Liver (tissue), 3 donors: ENCODE data around the gene C1QL2.

Experiments
- GABPA ChIP-seq, 2 donors: IDR thresholded peaks in 1 of 2; conservative IDR thresholded peaks in 1 of 2; 2 replicates each; pipeline ENCODE4 v1.6.1; 2016; ENCODE audit warnings: antibody characterized with exemption in 2 of 2, mild to moderate bottlenecking in 1 of 2, moderate library complexity in 1 of 2
- JUND ChIP-seq, 2 donors: IDR thresholded peaks; 2 replicates each; pipeline ENCODE4 v1.6.1; 2016; ENCODE audit warnings: antibody characterized with exemption in 2 of 2
- RAD21 ChIP-seq, 2 donors: IDR thresholded peaks; 2 replicates each; pipeline ENCODE4 v1.6.1; 2016; ENCODE audit warnings: antibody characterized with exemption in 2 of 2, mild to moderate bottlenecking in 2 of 2
- REST ChIP-seq: IDR thresholded peaks from 2 replicates; pipeline ENCODE4 v1.6.1; 2016; ENCODE audit warnings: antibody characterized with exemption, mild to moderate bottlenecking
- TF ChIP-seq, protein P1 (sequence below): fragments of 150-350 bp; IDR thresholded peaks from 2 replicates; pipeline ENCODE4 v1.5.1; 2017; ENCODE audit warnings: improper control_type of control experiment, low read depth, low read length; ENCODE audit not compliant: missing input control
- TF ChIP-seq, protein P2 (sequence below): IDR thresholded peaks from 2 replicates; pipeline ENCODE4 v1.6.1; 2016; ENCODE audit warnings: antibody characterized with exemption
- donor health status: healthy.
- donor health status: healthy.

DNA sequence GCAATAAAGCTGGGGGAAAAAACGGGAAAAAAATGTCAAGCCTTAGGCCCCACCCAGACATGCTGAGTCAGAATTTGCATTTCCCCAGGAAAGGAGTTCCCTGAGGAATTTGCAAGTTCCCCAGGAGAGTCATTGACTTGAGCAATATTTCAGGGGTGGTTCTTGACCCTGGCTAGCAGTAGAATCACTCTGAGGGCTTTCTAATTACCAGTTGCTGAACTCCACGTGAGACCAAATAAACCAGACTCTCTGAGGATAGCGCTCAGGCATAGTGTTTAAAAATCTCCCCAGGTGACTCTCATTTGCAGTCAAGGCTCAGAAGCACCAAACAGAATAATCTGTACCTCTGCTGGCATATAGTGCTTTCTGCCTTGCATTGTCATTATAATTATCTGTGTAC, 48.7 kb downstream of the C1QL2 start:
- TF ChIP-seq, protein P1, sequence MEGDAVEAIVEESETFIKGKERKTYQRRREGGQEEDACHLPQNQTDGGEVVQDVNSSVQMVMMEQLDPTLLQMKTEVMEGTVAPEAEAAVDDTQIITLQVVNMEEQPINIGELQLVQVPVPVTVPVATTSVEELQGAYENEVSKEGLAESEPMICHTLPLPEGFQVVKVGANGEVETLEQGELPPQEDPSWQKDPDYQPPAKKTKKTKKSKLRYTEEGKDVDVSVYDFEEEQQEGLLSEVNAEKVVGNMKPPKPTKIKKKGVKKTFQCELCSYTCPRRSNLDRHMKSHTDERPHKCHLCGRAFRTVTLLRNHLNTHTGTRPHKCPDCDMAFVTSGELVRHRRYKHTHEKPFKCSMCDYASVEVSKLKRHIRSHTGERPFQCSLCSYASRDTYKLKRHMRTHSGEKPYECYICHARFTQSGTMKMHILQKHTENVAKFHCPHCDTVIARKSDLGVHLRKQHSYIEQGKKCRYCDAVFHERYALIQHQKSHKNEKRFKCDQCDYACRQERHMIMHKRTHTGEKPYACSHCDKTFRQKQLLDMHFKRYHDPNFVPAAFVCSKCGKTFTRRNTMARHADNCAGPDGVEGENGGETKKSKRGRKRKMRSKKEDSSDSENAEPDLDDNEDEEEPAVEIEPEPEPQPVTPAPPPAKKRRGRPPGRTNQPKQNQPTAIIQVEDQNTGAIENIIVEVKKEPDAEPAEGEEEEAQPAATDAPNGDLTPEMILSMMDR, result no peak
- TF ChIP-seq GABPA (IDR thresholded peaks at IDR 0.05 in 1 of 2, conservative IDR thresholded peaks at IDR 0.05 in 1 of 2) (no peak), REST (no peak), RAD21 (IDR thresholded peaks at IDR 0.05) (no peak), JUND (IDR thresholded peaks at IDR 0.05) (no peak)
- TF ChIP-seq, protein P2, sequence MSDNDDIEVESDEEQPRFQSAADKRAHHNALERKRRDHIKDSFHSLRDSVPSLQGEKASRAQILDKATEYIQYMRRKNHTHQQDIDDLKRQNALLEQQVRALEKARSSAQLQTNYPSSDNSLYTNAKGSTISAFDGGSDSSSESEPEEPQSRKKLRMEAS, result no peak
